CD4-positive, alpha-beta memory T cell (primary cell): ENCODE results near the gene ITK. TPM values are rescaled to one million over a fixed set of nuclear protein-coding genes. Genes with fewer than 3 reads are reported as not detected.

Experiments
- CTCF ChIA-PET: fragments of 350-600 bp; sonication (Branson Sonifier 250); formaldehyde crosslinking; loops from one replicate; lab custom pipeline; 2021; ENCODE audit warnings: inconsistent platforms; ENCODE audit not compliant: partially characterized antibody; lab: Charles Lee
- POLR2A ChIA-PET: fragments of 350-600 bp; sonication (Branson Sonifier 250); formaldehyde crosslinking; loops from one replicate; lab custom pipeline; 2021; ENCODE audit not compliant: partially characterized antibody; lab: Charles Lee
- DNase-seq, 5 donors: peaks; one replicate each; pipeline versions ENCODE4 v3.0.0 to v3.0.0-alpha.2; 2020 to 2022; ENCODE audit warnings: mixed read lengths in 1 of 5
- H3K27ac ChIP-seq: one replicate; pipeline ENCODE4 v1.7.0; 2013; ENCODE audit warnings: low read depth, low read length
- H3K27me3 ChIP-seq: 2 replicates; pipeline ENCODE4 v1.7.0; 2013; ENCODE audit warnings: mild to moderate bottlenecking, low read length, moderate library complexity; ENCODE audit not compliant: insufficient read depth
- H3K36me3 ChIP-seq: 2 replicates; pipeline ENCODE4 v1.7.0; 2013; ENCODE audit warnings: mild to moderate bottlenecking, low read length, moderate library complexity; ENCODE audit not compliant: insufficient read depth
- H3K4me1 ChIP-seq: 2 replicates; pipeline ENCODE4 v1.7.0; 2013; ENCODE audit warnings: mild to moderate bottlenecking, low read length, moderate library complexity; ENCODE audit not compliant: insufficient read depth
- H3K4me3 ChIP-seq, 2 donors: one replicate each; pipeline ENCODE4 v1.7.0; 2013; ENCODE audit warnings: low read length in 2 of 2, mild to moderate bottlenecking in 1 of 2
- H3K9me3 ChIP-seq, 2 donors: one replicate each; pipeline ENCODE4 v1.7.0; 2013; ENCODE audit warnings: low read length in 2 of 2, control low read depth in 1 of 2; ENCODE audit not compliant: control insufficient read depth in 1 of 2
- H3K27ac Mint-ChIP-seq, 7 donors: one replicate each; pipeline ENCODE4 v1.8.0; 2020 to 2021; ENCODE audit warnings: mixed read lengths in 7 of 7, mild to moderate bottlenecking in 6 of 7, inconsistent platforms in 3 of 7, moderate library complexity in 3 of 7
- H3K27me3 Mint-ChIP-seq, 2 donors: one replicate each; pipeline ENCODE4 v1.8.0; 2020 to 2021; ENCODE audit warnings: mixed read lengths in 2 of 2
- H3K36me3 Mint-ChIP-seq, 2 donors: one replicate each; pipeline ENCODE4 v1.8.0; 2020 to 2021; ENCODE audit warnings: mixed read lengths in 2 of 2, inconsistent platforms in 1 of 2, mild to moderate bottlenecking in 1 of 2
- H3K4me1 Mint-ChIP-seq, 4 donors: one replicate each; pipeline ENCODE4 v1.8.0; 2020 to 2021; ENCODE audit warnings: mixed read lengths in 4 of 4, mild to moderate bottlenecking in 1 of 4
- H3K4me3 Mint-ChIP-seq, 8 donors: one replicate each; pipeline ENCODE4 v1.8.0; 2020 to 2021; ENCODE audit warnings: mixed read lengths in 8 of 8, mild to moderate bottlenecking in 7 of 8, moderate library complexity in 6 of 8, inconsistent platforms in 3 of 8
- H3K9me3 Mint-ChIP-seq, 8 donors: one replicate each; pipeline ENCODE4 v1.8.0; 2020 to 2021; ENCODE audit warnings: mixed read lengths in 8 of 8, mild to moderate bottlenecking in 5 of 8, inconsistent platforms in 3 of 8, moderate library complexity in 1 of 8
- intact Hi-C: fragments of 100-400 bp; cut with micrococcal nuclease; formaldehyde crosslinking; loops from one replicate; pipeline ENCODE4 v1.15.1; 2023
- polyA plus RNA-seq, 2 donors: library from polyadenylated mRNA; unstranded; fragments of 300-500 nt; fragmentation: Illumina TruSeq; gene quantifications; one replicate each; pipeline ENCODE4 v1.2.3, GENCODE V29; 2021
- total RNA-seq, 2 experiments: library from RNA; stranded (reverse); gene quantifications; one replicate each; pipeline ENCODE4 v1.2.3, GENCODE V29; 2021

The ITK gene
- total and polyA plus RNA-seq, 4 experiments from 2014 or later, result 141 to 421 (median 288) TPM

GRCh38 chr5:157300564-157300963 lies 119.9 kb downstream of the ITK start:
- POLR2A ChIA-PET, result interaction anchor here (0.7 to 1.3 kb wide), 5 partner anchors 29 to 193 kb away, joined by 3 to 4 read pairs (median 3); no protein-coding TSS in a partner anchor
- H3K9me3 Mint-ChIP-seq, result no peaks in the 10 kb centered on the region

GRCh38 chr5:157301066-157301465 lies 120.4 kb downstream of the ITK start:
- no peaks in the 10 kb centered on the region for H3K9me3 ChIP-seq
- H3K27ac Mint-ChIP-seq, result peak overlapping the region; percentile 4 to 85 (median 78)
- H3K4me1 Mint-ChIP-seq, result peaks cover 31 to 57% (median 38%) of the 10 kb centered on the region in 4 donors
- peaks cover 71 to 90% of the 10 kb centered on the region in 2 donors for H3K36me3 Mint-ChIP-seq
- POLR2A ChIA-PET, result interaction anchor here (1.0 to 1.3 kb wide), 3 partner anchors 31 to 48 kb away, joined by 3 read pairs; no protein-coding TSS in a partner anchor
- no peak overlapping the region for H3K27ac ChIP-seq
- H3K36me3 ChIP-seq, result peaks cover 76% of the 10 kb centered on the region
- intact Hi-C loops, result no loop called here
- no peak overlapping the region for H3K4me3 ChIP-seq
- H3K9me3 Mint-ChIP-seq, result no peaks in the 10 kb centered on the region
- no peak overlapping the region for H3K4me3 Mint-ChIP-seq
- CTCF ChIA-PET, result interaction anchor here (1.2 to 5.0 kb wide), 4 partner anchors 12 to 34 kb away, joined by 3 to 27 read pairs (median 20); no protein-coding TSS in a partner anchor
- H3K4me1 ChIP-seq, result peaks cover 33% of the 10 kb centered on the region
- H3K27me3 Mint-ChIP-seq, result no peaks in the 10 kb centered on the region
- H3K27me3 ChIP-seq, result no peaks in the 10 kb centered on the region
- no peak for DNase-seq

More at GRCh38 chr5:157300564-157300963, 119.9 kb downstream of the ITK start:
- peaks cover 69 to 89% of the 10 kb centered on the region in 2 donors for H3K36me3 Mint-ChIP-seq
- Histone ChIP-seq H3K4me1 (peaks cover 33% of the 10 kb centered on the region), H3K4me3 (no peak overlapping the region), H3K27ac (no peak overlapping the region), H3K27me3 (no peaks in the 10 kb centered on the region), H3K9me3 (no peaks in the 10 kb centered on the region), H3K36me3 (peaks cover 81% of the 10 kb centered on the region)
- intact Hi-C loops, result no loop called here
- H3K4me3 Mint-ChIP-seq, result no peak overlapping the region
- H3K27ac Mint-ChIP-seq, result peak overlapping the region in 4 of 7 donors; percentile 7 to 85 (median 63)
- CTCF ChIA-PET, result interaction anchor here (0.6 to 5.0 kb wide), 6 partner anchors 9 to 47 kb away, joined by 3 to 27 read pairs (median 8); no protein-coding TSS in a partner anchor
- no peaks in the 10 kb centered on the region for H3K27me3 Mint-ChIP-seq
- H3K4me1 Mint-ChIP-seq, result peaks cover 26 to 56% (median 36%) of the 10 kb centered on the region in 4 donors
- DNase-seq, result no peak

GRCh38 chr5:157303023-157303422 lies 122.4 kb downstream of the ITK start:
- no peaks in the 10 kb centered on the region for H3K27me3 Mint-ChIP-seq
- no peak for DNase-seq
- peaks cover 59% of the 10 kb centered on the region for H3K36me3 ChIP-seq
- H3K9me3 Mint-ChIP-seq, result no peaks in the 10 kb centered on the region
- H3K4me1 ChIP-seq, result peaks cover 52% of the 10 kb centered on the region
- peaks cover 44 to 65% (median 56%) of the 10 kb centered on the region in 4 donors for H3K4me1 Mint-ChIP-seq
- ChIA-PET CTCF (interaction anchor here (0.8 to 5.0 kb wide), 13 partner anchors 8 to 440 kb away, joined by 3 to 27 read pairs (median 6); no protein-coding TSS in a partner anchor), POLR2A (interaction anchor here (0.7 to 8.3 kb wide), 14 partner anchors 16 to 160 kb away, joined by 3 to 96 read pairs (median 5); partner anchors contain the start of genes ITK and MED7)
- H3K9me3 ChIP-seq, result no peaks in the 10 kb centered on the region
- no peaks in the 10 kb centered on the region for H3K27me3 ChIP-seq
- H3K27ac ChIP-seq, result peak overlapping the region; percentile 23
- H3K4me3 ChIP-seq, result no peak overlapping the region
- peaks cover 70 to 82% of the 10 kb centered on the region in 2 donors for H3K36me3 Mint-ChIP-seq
- peak overlapping the region; percentile 79 to 94 (median 93) for H3K27ac Mint-ChIP-seq
- intact Hi-C loops, result no loop called here
- no peak overlapping the region for H3K4me3 Mint-ChIP-seq

- Mint-ChIP-seq H3K4me3 (peak overlapping the region; percentile 78 to 94 (median 86)), H3K4me1 (peaks cover 48 to 69% (median 60%) of the 10 kb centered on the region in 4 donors), H3K27ac (peak overlapping the region; percentile 79 to 94 (median 93)), H3K27me3 (no peaks in the 10 kb centered on the region), H3K36me3 (peaks cover 68 to 78% of the 10 kb centered on the region in 2 donors), H3K9me3 (no peaks in the 10 kb centered on the region)
- Histone ChIP-seq H3K27ac (peak overlapping the region; percentile 23), H3K36me3 (peaks cover 62% of the 10 kb centered on the region), H3K4me1 (peaks cover 60% of the 10 kb centered on the region), H3K27me3 (no peaks in the 10 kb centered on the region), H3K4me3 (peak overlapping the region; percentile 27 to 33), H3K9me3 (no peaks in the 10 kb centered on the region)
- ChIA-PET POLR2A (interaction anchor here (0.8 to 8.3 kb wide), 18 partner anchors 13 to 160 kb away, joined by 3 to 96 read pairs (median 5); partner anchors contain the start of gene MED7), CTCF (interaction anchor here (0.8 to 5.0 kb wide), 16 partner anchors 9 to 439 kb away, joined by 3 to 27 read pairs (median 6); no protein-coding TSS in a partner anchor)
- peak; percentile 54 to 72 (median 66) for DNase-seq
- intact Hi-C loops, result no loop called here
Observed at GRCh38 chr5:157303667-157304327, 123.2 kb downstream of the ITK start.

Other genes starting within 250 kb of the ITK start
- 1 to 10 TPM; 7.6 to 9.5 TPM for gene TIMD4, start 217.6 kb upstream of the ITK start, total RNA-seq
- gene TIMD4, start 217.6 kb upstream of the ITK start, polyA plus RNA-seq, result under 1 TPM; 0.54 to 0.64 TPM
- gene HAVCR1, start 121.7 kb upstream of the ITK start, total RNA-seq, result 10 to 100 TPM in 1 of 2 experiments, 1 to 10 TPM in 1; 5.7 to 10.1 TPM
- under 1 TPM; 0.91 TPM for gene HAVCR1, start 121.7 kb upstream of the ITK start, polyA plus RNA-seq
- 1 to 10 TPM; 2.7 to 4.5 TPM for gene HAVCR2, start 71.8 kb upstream of the ITK start, total RNA-seq
- 1 to 10 TPM; 4.9 to 8.4 TPM for gene HAVCR2, start 71.8 kb upstream of the ITK start, polyA plus RNA-seq
- 10 to 100 TPM; 18.9 to 20.3 TPM for gene MED7, start 38.0 kb upstream of the ITK start, total RNA-seq
- 10 to 100 TPM; 13.6 to 16.6 TPM for gene MED7, start 38.0 kb upstream of the ITK start, polyA plus RNA-seq
- not detected for gene GARIN3, start 14.6 kb upstream of the ITK start, total RNA-seq
- not detected for gene GARIN3, start 14.6 kb upstream of the ITK start, polyA plus RNA-seq
- gene CYFIP2, start 85.3 kb downstream of the ITK start, total RNA-seq, result 100 to 1,000 TPM; 317 to 325 TPM
- 100 to 1,000 TPM; 432 to 516 TPM for gene CYFIP2, start 85.3 kb downstream of the ITK start, polyA plus RNA-seq